Epithelial cell of esophagus (primary cell): ENCODE measurements around the gene GLI2.

ENCODE experiments used
- DNase-seq: peaks from one replicate; pipeline ENCODE4 v3.0.0; 2010; ENCODE audit warnings: low read depth
- H3K4me3 ChIP-seq: 2 replicates; pipeline ENCODE4 v1.5.1; 2011; ENCODE audit warnings: mild to moderate bottlenecking, low read length, control low read depth
- CTCF ChIP-seq: IDR thresholded peaks from 2 replicates; pipeline ENCODE4 v1.5.1; 2011; ENCODE audit warnings: low read depth, mild to moderate bottlenecking, low read length, control low read depth, inconsistent platforms; ENCODE audit not compliant: insufficient read depth; ENCODE audit errors: missing control alignments

The GLI2 gene

GRCh38 chr2:120740765-120741524, 5.3 kb downstream of the GLI2 start:
- DNase-seq: no peak
- no peak overlapping the region for H3K4me3 ChIP-seq
- no peak for TF ChIP-seq CTCF

GRCh38 chr2:120741571-120742561, 6.2 kb downstream of the GLI2 start:
- DNase-seq: no peak
- H3K4me3 ChIP-seq: no peak overlapping the region
- no peak for TF ChIP-seq CTCF

- no peak for TF ChIP-seq CTCF
- H3K4me3 ChIP-seq: no peak overlapping the region
- DNase-seq: no peak
Observed at GRCh38 chr2:120743657-120744056, 8.0 kb downstream of the GLI2 start.

GRCh38 chr2:120744817-120745216, 9.1 kb downstream of the GLI2 start:
- TF ChIP-seq CTCF: no peak
- H3K4me3 ChIP-seq: no peak overlapping the region
- DNase-seq: no peak

GRCh38 chr2:120745420-120746111, 9.9 kb downstream of the GLI2 start:
- no peak for TF ChIP-seq CTCF
- no peak overlapping the region for H3K4me3 ChIP-seq
- DNase-seq: no peak

- no peak for TF ChIP-seq CTCF
- no peak for DNase-seq
- H3K4me3 ChIP-seq: no peak overlapping the region
Observed at GRCh38 chr2:120746144-120746543, 10.5 kb downstream of the GLI2 start.
